HepG2 (cell line): Measurements from ENCODE around the gene TPSB2. TPM values are rescaled to one million over a fixed set of nuclear protein-coding genes. Genes with fewer than 3 reads are reported as not detected.

Experiments
- ATF7 ChIP-seq, 2 experiments: fragments of 450-650 bp in 1 of 2; sonication (generic) in 1 of 2; formaldehyde crosslinking in 1 of 2; IDR thresholded peaks; 2 replicates each; pipeline versions ENCODE4 v1.4.0 to v1.6.1; 2016 to 2020; ENCODE audit warnings: antibody characterized with exemption in 1 of 2, mild to moderate bottlenecking in 1 of 2, missing genetic modification reagents in 1 of 2
- CEBPB ChIP-seq: IDR thresholded peaks from 2 replicates; pipeline ENCODE4 v1.6.1; 2011; ENCODE audit warnings: low read depth, low read length, improper control_type of control experiment, borderline replicate concordance
- ISL2 ChIP-seq: sonication (generic); formaldehyde crosslinking; IDR thresholded peaks from 2 replicates; pipeline ENCODE4 v1.5.0; 2020; ENCODE audit warnings: missing genetic modification reagents
- ONECUT2 ChIP-seq: sonication (generic); formaldehyde crosslinking; IDR thresholded peaks from 2 replicates; pipeline ENCODE4 v1.4.0; 2020; ENCODE audit warnings: missing genetic modification reagents
- PRPF4 ChIP-seq: fragments of 200-400 bp; formaldehyde crosslinking; IDR thresholded peaks from 2 replicates; pipeline ENCODE4 v1.6.1; 2016; ENCODE audit warnings: low read length, low read depth; ENCODE audit not compliant: poor library complexity, severe bottlenecking
- RAD21 ChIP-seq: fragments of 450-650 bp; formaldehyde crosslinking; IDR thresholded peaks from 2 replicates; pipeline ENCODE4 v1.5.0; 2020; ENCODE audit warnings: mild to moderate bottlenecking
- RFXANK ChIP-seq: IDR thresholded peaks from 2 replicates; pipeline ENCODE4 v1.6.1; 2016
- SP1 ChIP-seq, 2 experiments: fragments of 450-650 bp in 1 of 2; sonication (generic) in 1 of 2; formaldehyde crosslinking in 1 of 2; IDR thresholded peaks; 2 replicates each; pipeline versions ENCODE4 v1.4.0 to v1.6.1; 2016 to 2020; ENCODE audit warnings: missing genetic modification reagents in 1 of 2
- ZNF251 ChIP-seq: sonication (generic); formaldehyde crosslinking; IDR thresholded peaks from 2 replicates; pipeline ENCODE4 v1.9.0; 2021; ENCODE audit warnings: mild to moderate bottlenecking, missing genetic modification reagents
- ZNF3 ChIP-seq: IDR thresholded peaks from 2 replicates; pipeline ENCODE4 v1.7.0; 2017; ENCODE audit warnings: inconsistent platforms
- ZNF317 ChIP-seq: sonication (generic); formaldehyde crosslinking; IDR thresholded peaks from 2 replicates; pipeline ENCODE4 v1.5.0; 2020; ENCODE audit warnings: mild to moderate bottlenecking, missing genetic modification reagents
- ZNF83 ChIP-seq: sonication (generic); formaldehyde crosslinking; IDR thresholded peaks from 2 replicates; pipeline ENCODE4 v1.4.0; 2020; ENCODE audit warnings: missing genetic modification reagents, mild to moderate bottlenecking, borderline replicate concordance
- ZSCAN31 ChIP-seq: sonication (generic); formaldehyde crosslinking; IDR thresholded peaks from 2 replicates; pipeline ENCODE4 v1.5.0; 2020; ENCODE audit warnings: low read depth, mild to moderate bottlenecking, missing genetic modification reagents
- polyA plus RNA-seq, 8 experiments: library from polyadenylated mRNA; depleted of rRNA in 3 of 8; stranded (reverse) in 7 of 8; unstranded in 1 of 8; fragments of >200 nt; fragmentation: Illumina TruSeq in 4 of 8; extraction: Trizol in 4 of 8; gene quantifications; 2 replicates each; pipeline versions ENCODE4 v1.2.1 to v1.2.3, GENCODE V29; 2011 to 2016; ENCODE audit warnings: low read depth in 4 of 8, missing spikeins in 1 of 8, mixed read lengths in 1 of 8; ENCODE audit not compliant: insufficient read depth in 1 of 8
- total RNA-seq, 5 experiments: library from RNA; depleted of rRNA; stranded (reverse); fragments of >200 nt; fragmentation: Illumina TruSeq; extraction: Trizol; gene quantifications; 2 replicates each; pipeline ENCODE4 v1.2.3, GENCODE V29; 2016; ENCODE audit warnings: low read depth in 1 of 5
- TF ChIP-seq, protein P1 (sequence below): sonication (generic); formaldehyde crosslinking; IDR thresholded peaks from 2 replicates; pipeline ENCODE4 v1.4.0; 2020; ENCODE audit warnings: missing genetic modification reagents
- TF ChIP-seq, protein P2 (sequence below): IDR thresholded peaks from 2 replicates; pipeline ENCODE4 v1.6.1; 2018; ENCODE audit warnings: missing genetic modification reagents
- TF ChIP-seq, protein P3 (sequence below): sonication (generic); formaldehyde crosslinking; IDR thresholded peaks from 2 replicates; pipeline ENCODE4 v1.8.0; 2022; ENCODE audit warnings: missing genetic modification reagents, mild to moderate bottlenecking, moderate library complexity, borderline replicate concordance
- TF ChIP-seq, protein P4 (sequence below): sonication (generic); formaldehyde crosslinking; IDR thresholded peaks from 2 replicates; pipeline ENCODE4 v1.5.1; 2020; ENCODE audit warnings: mild to moderate bottlenecking, missing genetic modification reagents, moderate library complexity
- TF ChIP-seq, protein P5 (sequence below): sonication (generic); formaldehyde crosslinking; IDR thresholded peaks from 2 replicates; pipeline ENCODE4 v1.4.0; 2020; ENCODE audit warnings: low read depth, mild to moderate bottlenecking, missing genetic modification reagents

TPSB2 gene
- total and polyA plus RNA-seq, 2 of the 13 experiments (the other 11 are each of a cell fraction or from before 2014, with no cell fraction given), result not detected

DNA sequence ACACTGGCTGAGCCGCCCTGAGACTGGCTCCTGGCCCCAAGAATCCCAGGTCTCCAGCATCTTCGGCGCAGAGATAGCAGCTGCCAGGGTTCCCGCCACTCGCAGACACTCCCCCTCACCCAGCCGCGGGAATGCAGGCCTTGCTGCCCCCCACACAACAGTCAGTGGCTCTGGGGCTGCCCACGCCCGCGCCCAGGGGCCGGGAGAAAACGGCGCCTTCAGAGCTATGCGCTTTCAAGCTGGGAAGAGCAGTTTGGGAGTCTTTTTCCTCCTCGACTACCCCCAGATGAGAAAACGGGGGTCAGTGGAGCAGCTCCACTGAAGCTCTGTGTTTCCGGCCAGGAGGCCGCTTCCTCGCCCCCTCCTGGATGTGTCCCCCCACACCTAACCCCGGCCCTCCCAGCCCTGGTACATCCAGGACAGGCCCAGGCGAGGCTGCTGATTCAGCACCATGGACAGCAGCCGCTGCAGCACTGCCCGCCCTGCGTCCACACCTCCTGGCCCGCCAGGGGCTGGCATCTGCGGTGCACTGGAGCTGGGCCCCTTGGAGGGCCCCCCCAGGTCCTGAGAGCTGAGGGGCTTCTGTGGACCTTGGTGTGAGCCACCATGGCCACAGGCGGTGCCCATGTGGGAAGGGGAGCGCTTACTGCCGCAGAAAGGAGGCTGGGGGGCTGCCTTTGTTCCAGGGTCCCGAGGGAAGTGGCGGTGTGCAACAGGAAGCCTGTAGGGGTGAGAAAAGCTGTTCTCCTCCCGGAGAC lies 41.4 kb downstream of the TPSB2 start (continued):
- TF ChIP-seq, protein P1, sequence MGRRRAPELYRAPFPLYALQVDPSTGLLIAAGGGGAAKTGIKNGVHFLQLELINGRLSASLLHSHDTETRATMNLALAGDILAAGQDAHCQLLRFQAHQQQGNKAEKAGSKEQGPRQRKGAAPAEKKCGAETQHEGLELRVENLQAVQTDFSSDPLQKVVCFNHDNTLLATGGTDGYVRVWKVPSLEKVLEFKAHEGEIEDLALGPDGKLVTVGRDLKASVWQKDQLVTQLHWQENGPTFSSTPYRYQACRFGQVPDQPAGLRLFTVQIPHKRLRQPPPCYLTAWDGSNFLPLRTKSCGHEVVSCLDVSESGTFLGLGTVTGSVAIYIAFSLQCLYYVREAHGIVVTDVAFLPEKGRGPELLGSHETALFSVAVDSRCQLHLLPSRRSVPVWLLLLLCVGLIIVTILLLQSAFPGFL (CRISPR knock-in tag), result no peak
- TF ChIP-seq ZNF317 (peak; percentile 68), PRPF4 (no peak), CEBPB (no peak), SP1 (IDR thresholded peaks at IDR 0.05) (no peak), SP1 (CRISPR knock-in tag; IDR thresholded peaks at IDR 0.05) (0 out of 2 replicates have a peak, but pooled peaks have one; percentile 28), ONECUT2 (peak; percentile 38; the same call in 1 of the 2 replicates), RAD21 (CRISPR knock-in tag) (no peak), ZNF251 (CRISPR knock-in tag) (0 out of 2 replicates have a peak, but pooled peaks have one; percentile 45), ZNF3 (no peak), RFXANK (no peak), ATF7 (IDR thresholded peaks at IDR 0.05) (no peak), ATF7 (CRISPR knock-in tag; IDR thresholded peaks at IDR 0.05) (0 out of 2 replicates have a peak, but pooled peaks have one; percentile 35), ZSCAN31 (CRISPR knock-in tag) (peak; percentile 53; the same call in 1 of the 2 replicates), ZNF83 (CRISPR knock-in tag) (no peak), ISL2 (CRISPR knock-in tag) (peak; percentile 52; the same call in 1 of the 2 replicates)
- TF ChIP-seq, protein P2, sequence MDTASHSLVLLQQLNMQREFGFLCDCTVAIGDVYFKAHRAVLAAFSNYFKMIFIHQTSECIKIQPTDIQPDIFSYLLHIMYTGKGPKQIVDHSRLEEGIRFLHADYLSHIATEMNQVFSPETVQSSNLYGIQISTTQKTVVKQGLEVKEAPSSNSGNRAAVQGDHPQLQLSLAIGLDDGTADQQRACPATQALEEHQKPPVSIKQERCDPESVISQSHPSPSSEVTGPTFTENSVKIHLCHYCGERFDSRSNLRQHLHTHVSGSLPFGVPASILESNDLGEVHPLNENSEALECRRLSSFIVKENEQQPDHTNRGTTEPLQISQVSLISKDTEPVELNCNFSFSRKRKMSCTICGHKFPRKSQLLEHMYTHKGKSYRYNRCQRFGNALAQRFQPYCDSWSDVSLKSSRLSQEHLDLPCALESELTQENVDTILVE, result peak; percentile 63; the same call in 1 of the 2 replicates
- TF ChIP-seq, protein P3, sequence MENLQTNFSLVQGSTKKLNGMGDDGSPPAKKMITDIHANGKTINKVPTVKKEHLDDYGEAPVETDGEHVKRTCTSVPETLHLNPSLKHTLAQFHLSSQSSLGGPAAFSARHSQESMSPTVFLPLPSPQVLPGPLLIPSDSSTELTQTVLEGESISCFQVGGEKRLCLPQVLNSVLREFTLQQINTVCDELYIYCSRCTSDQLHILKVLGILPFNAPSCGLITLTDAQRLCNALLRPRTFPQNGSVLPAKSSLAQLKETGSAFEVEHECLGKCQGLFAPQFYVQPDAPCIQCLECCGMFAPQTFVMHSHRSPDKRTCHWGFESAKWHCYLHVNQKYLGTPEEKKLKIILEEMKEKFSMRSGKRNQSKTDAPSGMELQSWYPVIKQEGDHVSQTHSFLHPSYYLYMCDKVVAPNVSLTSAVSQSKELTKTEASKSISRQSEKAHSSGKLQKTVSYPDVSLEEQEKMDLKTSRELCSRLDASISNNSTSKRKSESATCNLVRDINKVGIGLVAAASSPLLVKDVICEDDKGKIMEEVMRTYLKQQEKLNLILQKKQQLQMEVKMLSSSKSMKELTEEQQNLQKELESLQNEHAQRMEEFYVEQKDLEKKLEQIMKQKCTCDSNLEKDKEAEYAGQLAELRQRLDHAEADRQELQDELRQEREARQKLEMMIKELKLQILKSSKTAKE, result 0 out of 2 replicates have a peak, but pooled peaks have one; percentile 10
- TF ChIP-seq, protein P4, sequence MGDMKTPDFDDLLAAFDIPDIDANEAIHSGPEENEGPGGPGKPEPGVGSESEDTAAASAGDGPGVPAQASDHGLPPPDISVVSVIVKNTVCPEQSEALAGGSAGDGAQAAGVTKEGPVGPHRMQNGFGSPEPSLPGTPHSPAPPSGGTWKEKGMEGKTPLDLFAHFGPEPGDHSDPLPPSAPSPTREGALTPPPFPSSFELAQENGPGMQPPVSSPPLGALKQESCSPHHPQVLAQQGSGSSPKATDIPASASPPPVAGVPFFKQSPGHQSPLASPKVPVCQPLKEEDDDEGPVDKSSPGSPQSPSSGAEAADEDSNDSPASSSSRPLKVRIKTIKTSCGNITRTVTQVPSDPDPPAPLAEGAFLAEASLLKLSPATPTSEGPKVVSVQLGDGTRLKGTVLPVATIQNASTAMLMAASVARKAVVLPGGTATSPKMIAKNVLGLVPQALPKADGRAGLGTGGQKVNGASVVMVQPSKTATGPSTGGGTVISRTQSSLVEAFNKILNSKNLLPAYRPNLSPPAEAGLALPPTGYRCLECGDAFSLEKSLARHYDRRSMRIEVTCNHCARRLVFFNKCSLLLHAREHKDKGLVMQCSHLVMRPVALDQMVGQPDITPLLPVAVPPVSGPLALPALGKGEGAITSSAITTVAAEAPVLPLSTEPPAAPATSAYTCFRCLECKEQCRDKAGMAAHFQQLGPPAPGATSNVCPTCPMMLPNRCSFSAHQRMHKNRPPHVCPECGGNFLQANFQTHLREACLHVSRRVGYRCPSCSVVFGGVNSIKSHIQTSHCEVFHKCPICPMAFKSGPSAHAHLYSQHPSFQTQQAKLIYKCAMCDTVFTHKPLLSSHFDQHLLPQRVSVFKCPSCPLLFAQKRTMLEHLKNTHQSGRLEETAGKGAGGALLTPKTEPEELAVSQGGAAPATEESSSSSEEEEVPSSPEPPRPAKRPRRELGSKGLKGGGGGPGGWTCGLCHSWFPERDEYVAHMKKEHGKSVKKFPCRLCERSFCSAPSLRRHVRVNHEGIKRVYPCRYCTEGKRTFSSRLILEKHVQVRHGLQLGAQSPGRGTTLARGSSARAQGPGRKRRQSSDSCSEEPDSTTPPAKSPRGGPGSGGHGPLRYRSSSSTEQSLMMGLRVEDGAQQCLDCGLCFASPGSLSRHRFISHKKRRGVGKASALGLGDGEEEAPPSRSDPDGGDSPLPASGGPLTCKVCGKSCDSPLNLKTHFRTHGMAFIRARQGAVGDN (CRISPR knock-in tag), result peak; percentile 54
- TF ChIP-seq, protein P5, sequence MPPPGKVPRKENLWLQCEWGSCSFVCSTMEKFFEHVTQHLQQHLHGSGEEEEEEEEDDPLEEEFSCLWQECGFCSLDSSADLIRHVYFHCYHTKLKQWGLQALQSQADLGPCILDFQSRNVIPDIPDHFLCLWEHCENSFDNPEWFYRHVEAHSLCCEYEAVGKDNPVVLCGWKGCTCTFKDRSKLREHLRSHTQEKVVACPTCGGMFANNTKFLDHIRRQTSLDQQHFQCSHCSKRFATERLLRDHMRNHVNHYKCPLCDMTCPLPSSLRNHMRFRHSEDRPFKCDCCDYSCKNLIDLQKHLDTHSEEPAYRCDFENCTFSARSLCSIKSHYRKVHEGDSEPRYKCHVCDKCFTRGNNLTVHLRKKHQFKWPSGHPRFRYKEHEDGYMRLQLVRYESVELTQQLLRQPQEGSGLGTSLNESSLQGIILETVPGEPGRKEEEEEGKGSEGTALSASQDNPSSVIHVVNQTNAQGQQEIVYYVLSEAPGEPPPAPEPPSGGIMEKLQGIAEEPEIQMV (CRISPR knock-in tag), result 0 out of 2 replicates have a peak, but pooled peaks have one; percentile 52
